KOPT-K1 (cell line): Measurements from ENCODE around the gene IFT52.
A peak's percentile ranks its signal among the peaks of the same experiment; 100 is the strongest.

Source experiments
- H3K27ac ChIP-seq: fragments of 200-600 bp; sonication (generic); 2 replicates; pipeline ENCODE4 v1.5.1; 2016; ENCODE audit warnings: antibody characterized with exemption, mild to moderate bottlenecking, low read depth, low read length; ENCODE audit not compliant: poor library complexity, severe bottlenecking
- H3K36me3 ChIP-seq: fragments of 200-600 bp; sonication (generic); 2 replicates; pipeline ENCODE4 v1.5.1; 2017; ENCODE audit warnings: antibody characterized with exemption, mild to moderate bottlenecking, low read length, moderate library complexity; ENCODE audit not compliant: insufficient read depth
- H3K9me3 ChIP-seq: fragments of 200-600 bp; sonication (generic); 2 replicates; pipeline ENCODE4 v1.5.1; 2017; ENCODE audit warnings: antibody characterized with exemption, low read length, mild to moderate bottlenecking; ENCODE audit not compliant: insufficient read depth, poor library complexity, severe bottlenecking

Gene IFT52

GRCh38 chr20:43590392-43591303, at the start of gene IFT52:
IFT52 (plus strand) TSS chr20:43590937; CDS start chr20:43594699, 3,762 bp downstream.
- Histone ChIP-seq H3K27ac (peak within 1 kb of the TSS; percentile 75), H3K36me3 (peaks cover 3% of the 10 kb centered on the region), H3K9me3 (no peaks in the 10 kb centered on the region)

GRCh38 chr20:43541214-43541613, 49.5 kb upstream of the IFT52 start:
- H3K9me3 ChIP-seq = no peaks in the 10 kb centered on the region
- peaks cover 4% of the 10 kb centered on the region; the same call in 1 of the 2 replicates for H3K36me3 ChIP-seq
- no peak overlapping the region for H3K27ac ChIP-seq

- no peak overlapping the region for H3K27ac ChIP-seq
- H3K36me3 ChIP-seq = peaks cover 4% of the 10 kb centered on the region; the same call in 1 of the 2 replicates
- no peaks in the 10 kb centered on the region for H3K9me3 ChIP-seq
These were observed 48.6 kb upstream of the IFT52 start for GRCh38 chr20:43542161-43542560.

- no peak overlapping the region for H3K27ac ChIP-seq
- no peaks in the 10 kb centered on the region for H3K9me3 ChIP-seq
- H3K36me3 ChIP-seq = peaks cover 4% of the 10 kb centered on the region; the same call in 1 of the 2 replicates
These were observed 48.1 kb upstream of the IFT52 start for GRCh38 chr20:43542674-43543073.

- Histone ChIP-seq H3K9me3 (no peaks in the 10 kb centered on the region), H3K27ac (no peak overlapping the region), H3K36me3 (peaks cover 4% of the 10 kb centered on the region; the same call in 1 of the 2 replicates)
These were observed 47.6 kb upstream of the IFT52 start for GRCh38 chr20:43543138-43543537.

- no peaks in the 10 kb centered on the region for H3K36me3 ChIP-seq
- no peak overlapping the region for H3K27ac ChIP-seq
- H3K9me3 ChIP-seq = no peaks in the 10 kb centered on the region
These were observed 46.2 kb upstream of the IFT52 start for GRCh38 chr20:43544501-43544900.

GRCh38 chr20:43545837-43546578, 44.7 kb upstream of the IFT52 start:
- no peaks in the 10 kb centered on the region for H3K9me3 ChIP-seq
- H3K36me3 ChIP-seq = no peaks in the 10 kb centered on the region
- H3K27ac ChIP-seq = no peak overlapping the region

- Histone ChIP-seq H3K27ac (no peak overlapping the region), H3K36me3 (no peaks in the 10 kb centered on the region), H3K9me3 (no peaks in the 10 kb centered on the region)
These were observed 42.4 kb upstream of the IFT52 start for GRCh38 chr20:43548273-43548880.

- H3K36me3 ChIP-seq = no peaks in the 10 kb centered on the region
- H3K27ac ChIP-seq = no peak overlapping the region
- H3K9me3 ChIP-seq = no peaks in the 10 kb centered on the region
These were observed 41.2 kb upstream of the IFT52 start for GRCh38 chr20:43549416-43550065.

GRCh38 chr20:43550456-43550855, 40.3 kb upstream of the IFT52 start:
- Histone ChIP-seq H3K9me3 (no peaks in the 10 kb centered on the region), H3K36me3 (no peaks in the 10 kb centered on the region), H3K27ac (no peak overlapping the region)

- Histone ChIP-seq H3K9me3 (no peaks in the 10 kb centered on the region), H3K36me3 (no peaks in the 10 kb centered on the region), H3K27ac (no peak overlapping the region)
These were observed 36.4 kb upstream of the IFT52 start for GRCh38 chr20:43554369-43554768.

GRCh38 chr20:43558412-43559146, 32.2 kb upstream of the IFT52 start, which contains the start of gene SGK2:
SGK2 (plus strand) TSS chr20:43559027; CDS start chr20:43566496, 7,469 bp downstream.
- Histone ChIP-seq H3K27ac (no peak within 1 kb of the TSS), H3K9me3 (no peaks in the 10 kb centered on the region), H3K36me3 (no peaks in the 10 kb centered on the region)

- Histone ChIP-seq H3K27ac (no peak overlapping the region), H3K36me3 (no peaks in the 10 kb centered on the region), H3K9me3 (no peaks in the 10 kb centered on the region)
These were observed 31.4 kb upstream of the IFT52 start for GRCh38 chr20:43559147-43559987.
